Cardiac muscle cell (in vitro differentiated cells and primary cell): ENCODE results near the gene PHF20. TPM values are rescaled to one million over a fixed set of nuclear protein-coding genes. Genes with fewer than 3 reads are reported as not detected.

Experiments
- DNase-seq, 2 donors: peaks; one replicate each; pipeline versions ENCODE4 v3.0.0 to v3.0.0-alpha.2; 2010 to 2017; ENCODE audit warnings: low read depth in 1 of 2, low spot score in 1 of 2
- H3K27ac ChIP-seq: fragments of 200-600 bp; sonication (generic); 2 replicates; pipeline ENCODE4 v1.5.1; 2016
- H3K27me3 ChIP-seq: fragments of 200-600 bp; sonication (generic); 2 replicates; pipeline ENCODE4 v1.6.0; 2016; ENCODE audit warnings: control low read depth
- H3K36me3 ChIP-seq: fragments of 200-600 bp; sonication (generic); 2 replicates; pipeline ENCODE4 v1.5.1; 2016; ENCODE audit warnings: control low read depth
- H3K4me1 ChIP-seq: fragments of 200-600 bp; sonication (generic); 2 replicates; pipeline ENCODE4 v1.8.1; 2017; ENCODE audit warnings: low read depth, mild to moderate bottlenecking, mixed run types
- H3K4me3 ChIP-seq: fragments of 200-600 bp; sonication (generic); 2 replicates; pipeline ENCODE4 v1.5.1; 2016; ENCODE audit warnings: mild to moderate bottlenecking
- H3K9me3 ChIP-seq: fragments of 200-600 bp; sonication (generic); 2 replicates; pipeline ENCODE4 v1.5.1; 2017; ENCODE audit warnings: low read depth, mild to moderate bottlenecking, control low read depth
- polyA plus RNA-seq: library from polyadenylated mRNA; unstranded; fragments of >200 nt; fragmentation: Nextera tagmentation; extraction: Ambion mirVana; gene quantifications from 2 replicates; pipeline ENCODE4 v1.2.1, GENCODE V29; 2016
- total RNA-seq: library from RNA; depleted of rRNA; stranded (reverse); fragments of >200 nt; gene quantifications from 2 replicates; pipeline ENCODE4 v1.2.3, GENCODE V29; 2016
- TF ChIP-seq, protein P1 (sequence below): IDR thresholded peaks from 2 replicates; pipeline ENCODE4 v1.5.1; 2012; ENCODE audit warnings: low read depth, mild to moderate bottlenecking, low read length

PHF20 gene
- total and polyA plus RNA-seq, 2 experiments from 2014 or later: 42.0 to 49.6 TPM

DNA sequence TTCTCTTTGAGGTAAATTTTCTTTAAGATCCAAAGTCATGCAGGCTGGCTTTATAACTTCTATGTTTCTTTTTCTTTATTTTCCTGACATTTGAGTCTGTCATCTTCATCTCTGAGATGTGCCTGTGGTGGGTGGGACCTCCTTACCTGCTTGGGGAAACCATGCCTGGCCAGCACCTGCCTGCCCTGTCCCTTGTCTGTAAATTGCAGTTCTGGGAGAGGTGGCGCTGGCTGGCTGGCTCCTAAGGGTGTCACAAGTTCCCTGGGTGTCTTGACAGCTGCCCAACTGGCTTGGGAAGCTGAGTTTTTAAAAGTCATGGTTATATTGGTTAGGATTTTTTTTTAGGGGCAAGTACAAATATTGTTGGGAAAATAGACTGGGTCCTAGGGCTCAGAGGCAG is 146.2 kb downstream of the PHF20 start:
- H3K9me3 ChIP-seq: no peaks in the 10 kb centered on the region
- TF ChIP-seq, protein P1, sequence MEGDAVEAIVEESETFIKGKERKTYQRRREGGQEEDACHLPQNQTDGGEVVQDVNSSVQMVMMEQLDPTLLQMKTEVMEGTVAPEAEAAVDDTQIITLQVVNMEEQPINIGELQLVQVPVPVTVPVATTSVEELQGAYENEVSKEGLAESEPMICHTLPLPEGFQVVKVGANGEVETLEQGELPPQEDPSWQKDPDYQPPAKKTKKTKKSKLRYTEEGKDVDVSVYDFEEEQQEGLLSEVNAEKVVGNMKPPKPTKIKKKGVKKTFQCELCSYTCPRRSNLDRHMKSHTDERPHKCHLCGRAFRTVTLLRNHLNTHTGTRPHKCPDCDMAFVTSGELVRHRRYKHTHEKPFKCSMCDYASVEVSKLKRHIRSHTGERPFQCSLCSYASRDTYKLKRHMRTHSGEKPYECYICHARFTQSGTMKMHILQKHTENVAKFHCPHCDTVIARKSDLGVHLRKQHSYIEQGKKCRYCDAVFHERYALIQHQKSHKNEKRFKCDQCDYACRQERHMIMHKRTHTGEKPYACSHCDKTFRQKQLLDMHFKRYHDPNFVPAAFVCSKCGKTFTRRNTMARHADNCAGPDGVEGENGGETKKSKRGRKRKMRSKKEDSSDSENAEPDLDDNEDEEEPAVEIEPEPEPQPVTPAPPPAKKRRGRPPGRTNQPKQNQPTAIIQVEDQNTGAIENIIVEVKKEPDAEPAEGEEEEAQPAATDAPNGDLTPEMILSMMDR: no peak
- H3K27ac ChIP-seq: no peak overlapping the region
- H3K4me1 ChIP-seq: peaks cover 2% of the 10 kb centered on the region
- H3K36me3 ChIP-seq: peaks cover 42% of the 10 kb centered on the region
- H3K27me3 ChIP-seq: no peaks in the 10 kb centered on the region
- no peak for DNase-seq
- H3K4me3 ChIP-seq: no peak overlapping the region

DNA sequence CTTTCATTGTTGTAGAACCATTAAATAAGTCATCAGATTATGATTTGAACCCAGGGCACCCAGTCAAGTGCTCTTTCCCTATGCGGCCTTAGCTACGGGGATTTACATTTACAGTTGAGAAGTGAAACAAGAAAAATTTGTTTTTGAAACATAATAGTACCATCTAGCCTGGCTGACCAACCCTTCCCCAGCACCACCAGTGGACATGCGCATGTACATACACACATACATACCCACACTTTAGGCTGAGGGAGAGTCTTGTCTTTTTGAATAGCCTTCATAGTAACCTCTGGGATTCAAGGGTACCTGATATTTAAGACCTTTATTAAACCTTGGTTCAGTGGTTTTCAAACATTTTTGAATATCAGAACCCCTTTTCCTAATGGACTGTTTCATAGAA is 148.7 kb downstream of the PHF20 start:
- Histone ChIP-seq H3K4me1 (no peaks in the 10 kb centered on the region), H3K27me3 (no peaks in the 10 kb centered on the region), H3K9me3 (no peaks in the 10 kb centered on the region), H3K27ac (no peak overlapping the region), H3K4me3 (no peak overlapping the region), H3K36me3 (peaks cover 26% of the 10 kb centered on the region)
- DNase-seq: no peak
- TF ChIP-seq, protein P1: no peak

DNA sequence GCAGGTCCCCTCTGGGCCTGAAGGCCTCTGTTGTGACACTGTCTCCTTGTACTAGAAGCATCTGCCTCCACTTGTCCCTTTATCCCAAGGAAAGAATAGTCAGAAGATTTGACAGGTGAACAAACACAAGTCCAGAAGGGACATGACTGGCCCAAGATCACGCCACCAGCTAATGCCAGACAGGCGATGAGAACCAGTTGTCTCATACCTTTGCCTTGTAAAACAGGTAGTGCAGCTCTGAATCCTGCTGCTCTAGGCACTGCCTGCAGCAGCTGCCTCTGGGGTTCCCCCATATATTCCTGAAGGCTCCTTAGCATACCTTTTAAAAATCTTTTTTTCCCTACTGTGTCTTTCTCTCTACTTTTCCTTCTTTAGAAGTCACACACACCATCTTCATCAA is 157.5 kb downstream of the PHF20 start:
- no peaks in the 10 kb centered on the region for H3K9me3 ChIP-seq
- no peak overlapping the region for H3K27ac ChIP-seq
- H3K4me3 ChIP-seq: no peak overlapping the region
- H3K36me3 ChIP-seq: peaks cover 9% of the 10 kb centered on the region
- H3K27me3 ChIP-seq: no peaks in the 10 kb centered on the region
- DNase-seq: no peak
- TF ChIP-seq, protein P1: no peak
- no peaks in the 10 kb centered on the region for H3K4me1 ChIP-seq

DNA sequence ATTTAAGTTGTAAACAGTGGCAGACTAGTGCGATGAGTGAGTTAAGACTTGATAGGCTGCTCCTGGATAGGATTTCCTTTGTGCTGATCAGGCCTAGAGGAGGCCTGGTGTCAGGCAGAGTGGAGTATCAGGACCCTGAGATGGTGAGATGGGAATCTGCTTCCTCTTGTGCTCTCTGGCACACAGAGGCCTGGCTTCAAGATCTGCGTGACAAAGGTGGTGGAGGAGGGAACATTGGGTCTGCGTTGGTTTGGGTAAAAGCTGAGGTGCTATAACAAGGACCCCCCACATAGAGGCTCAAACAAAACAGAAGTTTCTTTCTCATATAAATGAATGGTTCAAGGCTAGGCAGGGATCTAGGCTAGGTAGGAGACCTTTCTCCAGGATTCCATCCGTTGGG is 162.2 kb downstream of the PHF20 start:
- no peak for DNase-seq
- no peak overlapping the region for H3K27ac ChIP-seq
- no peaks in the 10 kb centered on the region for H3K4me1 ChIP-seq
- TF ChIP-seq, protein P1: no peak
- no peaks in the 10 kb centered on the region for H3K27me3 ChIP-seq
- no peaks in the 10 kb centered on the region for H3K9me3 ChIP-seq
- H3K4me3 ChIP-seq: no peak overlapping the region
- H3K36me3 ChIP-seq: peaks cover 8% of the 10 kb centered on the region

DNA sequence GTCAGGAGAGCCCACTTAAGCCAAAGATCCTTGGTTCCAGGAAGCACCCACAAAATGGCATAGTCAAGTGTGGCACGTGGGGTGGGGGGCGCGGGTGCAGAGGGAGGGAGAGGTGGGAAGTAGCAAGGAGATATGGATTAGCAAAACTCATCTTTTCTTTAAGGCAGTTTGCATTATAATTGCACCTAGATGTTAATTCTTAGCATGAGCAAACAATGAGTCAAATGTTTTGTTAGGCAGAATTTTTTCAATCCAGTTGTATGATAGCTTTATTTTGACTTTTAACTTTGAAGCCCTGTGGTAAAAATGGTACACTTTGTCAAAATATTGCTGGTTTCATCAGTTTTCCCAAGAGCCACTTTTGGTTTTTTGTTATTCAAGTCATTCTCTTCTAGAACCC is 167.4 kb downstream of the PHF20 start:
- Histone ChIP-seq H3K27ac (no peak overlapping the region), H3K36me3 (peaks cover 25% of the 10 kb centered on the region), H3K4me1 (no peaks in the 10 kb centered on the region), H3K9me3 (no peaks in the 10 kb centered on the region), H3K27me3 (no peaks in the 10 kb centered on the region), H3K4me3 (no peak overlapping the region)
- DNase-seq: no peak
- TF ChIP-seq, protein P1: no peak

DNA sequence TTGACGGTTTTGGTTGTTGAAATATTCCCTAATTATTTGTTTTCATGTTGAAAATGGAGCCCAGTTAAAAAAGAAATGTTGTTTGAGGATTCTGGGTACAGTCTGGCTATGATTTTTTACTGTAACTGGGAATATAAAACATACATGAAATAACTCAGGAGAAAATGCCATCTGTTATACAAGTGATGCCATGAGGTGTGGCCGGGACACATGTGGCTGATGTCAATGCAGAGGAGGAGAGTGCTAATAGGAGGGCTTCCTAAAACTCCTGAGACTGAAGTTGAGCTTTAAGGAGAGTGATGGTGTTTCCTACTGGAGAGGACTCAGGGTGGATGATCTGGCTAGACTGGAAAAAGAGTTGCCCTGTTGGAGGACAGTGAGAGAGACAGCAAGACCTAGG is 169.8 kb downstream of the PHF20 start:
- H3K4me3 ChIP-seq: no peak overlapping the region
- TF ChIP-seq, protein P1: no peak
- DNase-seq: no peak
- no peaks in the 10 kb centered on the region for H3K4me1 ChIP-seq
- no peaks in the 10 kb centered on the region for H3K27me3 ChIP-seq
- peaks cover 25% of the 10 kb centered on the region for H3K36me3 ChIP-seq
- no peaks in the 10 kb centered on the region for H3K9me3 ChIP-seq
- no peak overlapping the region for H3K27ac ChIP-seq
